ENCODE measurements around the gene CDK14.

- TF ChIP-seq JUND (IDR thresholded peaks at IDR 0.05; ENCODE audit: low read length) (no peak), RNF2 (IDR thresholded peaks at IDR 0.05; ENCODE audit: borderline replicate concordance, low read depth, low read length, missing control alignments, poor library complexity, severe bottlenecking) (no peak), CTCF (IDR thresholded peaks at IDR 0.05; ENCODE audit: control extremely low read depth in 1 of 3, insufficient read depth in 1 of 3, low read depth in 1 of 3, low read length in 3 of 3) (no peak)
These were observed 130.5 kb downstream of the CDK14 start for GRCh38 chr7:90726623-90727022.
